Smooth muscle cell of trachea (primary cell): ENCODE data around the gene MAOB. TPM values are rescaled to one million over a fixed set of nuclear protein-coding genes. Genes with fewer than 3 reads are reported as not detected.

Experiments used
- total RNA-seq: library from RNA; depleted of rRNA; stranded (reverse); fragments of >200 nt; gene quantifications from 2 replicates; pipeline ENCODE4 v1.2.1, GENCODE V29; 2014

The MAOB gene
- 2.5 and 7.7 TPM in 2 replicates for total RNA-seq

GRCh38 chrX:43882294-43882681 is at the start of gene MAOB:
Gene MAOB, minus strand, starts transcription at chrX:43882450. Its CDS starts 151 bp downstream, at chrX:43882299.

Other genes starting within 250 kb of the MAOB start
- gene MAOA, start 226.2 kb downstream of the MAOB start, total RNA-seq, result 15.0 and 16.7 TPM in 2 replicates
- 0.17 and 0.44 TPM in 2 replicates for gene NDP, start 90.9 kb upstream of the MAOB start, total RNA-seq